ENCODE results near the gene DHX16. TPM values are rescaled to one million over a fixed set of nuclear protein-coding genes. Genes with fewer than 3 reads are reported as not detected.

The DHX16 gene
- total and polyA plus RNA-seq, 9 of the 15 experiments (the other 6 are each of a cell fraction or from before 2014, with no cell fraction given) = 14.6 to 66.1 (median 47.5) TPM

DNA sequence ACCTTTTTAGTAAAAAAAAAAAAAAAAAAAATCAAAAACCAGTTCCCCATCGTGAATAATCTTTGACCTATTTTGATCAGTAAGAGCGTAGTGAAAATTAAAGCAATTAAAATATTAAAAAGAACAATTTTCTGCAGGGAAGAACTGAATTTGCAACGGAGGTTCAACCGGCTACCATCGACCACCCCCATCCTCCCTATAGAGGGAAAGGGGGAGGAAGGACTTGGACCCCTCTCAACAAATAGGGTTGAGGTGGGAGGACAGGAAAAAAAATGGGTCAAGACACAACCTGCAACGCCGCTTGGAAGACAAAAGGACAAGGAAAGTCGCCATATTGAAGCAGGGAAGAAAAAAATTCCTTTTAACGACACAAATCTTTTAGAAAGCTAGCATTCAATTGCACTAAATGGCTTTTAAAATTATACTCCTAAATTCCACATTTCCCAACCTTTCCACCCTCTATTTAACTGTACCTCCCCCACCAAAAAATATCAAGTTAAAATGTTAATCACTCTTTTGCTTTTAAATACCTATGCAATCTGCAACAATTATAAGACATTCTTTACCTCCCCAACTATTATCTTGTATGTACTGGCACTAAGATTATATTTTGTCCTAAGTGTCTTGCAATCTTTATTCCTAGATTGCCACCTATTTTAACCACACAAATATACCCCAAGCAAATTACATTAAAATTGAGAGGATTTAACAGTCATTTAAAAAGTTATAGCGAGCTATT lies 57.4 kb downstream of the DHX16 start (continued):
- TF ChIP-seq, protein P1, sequence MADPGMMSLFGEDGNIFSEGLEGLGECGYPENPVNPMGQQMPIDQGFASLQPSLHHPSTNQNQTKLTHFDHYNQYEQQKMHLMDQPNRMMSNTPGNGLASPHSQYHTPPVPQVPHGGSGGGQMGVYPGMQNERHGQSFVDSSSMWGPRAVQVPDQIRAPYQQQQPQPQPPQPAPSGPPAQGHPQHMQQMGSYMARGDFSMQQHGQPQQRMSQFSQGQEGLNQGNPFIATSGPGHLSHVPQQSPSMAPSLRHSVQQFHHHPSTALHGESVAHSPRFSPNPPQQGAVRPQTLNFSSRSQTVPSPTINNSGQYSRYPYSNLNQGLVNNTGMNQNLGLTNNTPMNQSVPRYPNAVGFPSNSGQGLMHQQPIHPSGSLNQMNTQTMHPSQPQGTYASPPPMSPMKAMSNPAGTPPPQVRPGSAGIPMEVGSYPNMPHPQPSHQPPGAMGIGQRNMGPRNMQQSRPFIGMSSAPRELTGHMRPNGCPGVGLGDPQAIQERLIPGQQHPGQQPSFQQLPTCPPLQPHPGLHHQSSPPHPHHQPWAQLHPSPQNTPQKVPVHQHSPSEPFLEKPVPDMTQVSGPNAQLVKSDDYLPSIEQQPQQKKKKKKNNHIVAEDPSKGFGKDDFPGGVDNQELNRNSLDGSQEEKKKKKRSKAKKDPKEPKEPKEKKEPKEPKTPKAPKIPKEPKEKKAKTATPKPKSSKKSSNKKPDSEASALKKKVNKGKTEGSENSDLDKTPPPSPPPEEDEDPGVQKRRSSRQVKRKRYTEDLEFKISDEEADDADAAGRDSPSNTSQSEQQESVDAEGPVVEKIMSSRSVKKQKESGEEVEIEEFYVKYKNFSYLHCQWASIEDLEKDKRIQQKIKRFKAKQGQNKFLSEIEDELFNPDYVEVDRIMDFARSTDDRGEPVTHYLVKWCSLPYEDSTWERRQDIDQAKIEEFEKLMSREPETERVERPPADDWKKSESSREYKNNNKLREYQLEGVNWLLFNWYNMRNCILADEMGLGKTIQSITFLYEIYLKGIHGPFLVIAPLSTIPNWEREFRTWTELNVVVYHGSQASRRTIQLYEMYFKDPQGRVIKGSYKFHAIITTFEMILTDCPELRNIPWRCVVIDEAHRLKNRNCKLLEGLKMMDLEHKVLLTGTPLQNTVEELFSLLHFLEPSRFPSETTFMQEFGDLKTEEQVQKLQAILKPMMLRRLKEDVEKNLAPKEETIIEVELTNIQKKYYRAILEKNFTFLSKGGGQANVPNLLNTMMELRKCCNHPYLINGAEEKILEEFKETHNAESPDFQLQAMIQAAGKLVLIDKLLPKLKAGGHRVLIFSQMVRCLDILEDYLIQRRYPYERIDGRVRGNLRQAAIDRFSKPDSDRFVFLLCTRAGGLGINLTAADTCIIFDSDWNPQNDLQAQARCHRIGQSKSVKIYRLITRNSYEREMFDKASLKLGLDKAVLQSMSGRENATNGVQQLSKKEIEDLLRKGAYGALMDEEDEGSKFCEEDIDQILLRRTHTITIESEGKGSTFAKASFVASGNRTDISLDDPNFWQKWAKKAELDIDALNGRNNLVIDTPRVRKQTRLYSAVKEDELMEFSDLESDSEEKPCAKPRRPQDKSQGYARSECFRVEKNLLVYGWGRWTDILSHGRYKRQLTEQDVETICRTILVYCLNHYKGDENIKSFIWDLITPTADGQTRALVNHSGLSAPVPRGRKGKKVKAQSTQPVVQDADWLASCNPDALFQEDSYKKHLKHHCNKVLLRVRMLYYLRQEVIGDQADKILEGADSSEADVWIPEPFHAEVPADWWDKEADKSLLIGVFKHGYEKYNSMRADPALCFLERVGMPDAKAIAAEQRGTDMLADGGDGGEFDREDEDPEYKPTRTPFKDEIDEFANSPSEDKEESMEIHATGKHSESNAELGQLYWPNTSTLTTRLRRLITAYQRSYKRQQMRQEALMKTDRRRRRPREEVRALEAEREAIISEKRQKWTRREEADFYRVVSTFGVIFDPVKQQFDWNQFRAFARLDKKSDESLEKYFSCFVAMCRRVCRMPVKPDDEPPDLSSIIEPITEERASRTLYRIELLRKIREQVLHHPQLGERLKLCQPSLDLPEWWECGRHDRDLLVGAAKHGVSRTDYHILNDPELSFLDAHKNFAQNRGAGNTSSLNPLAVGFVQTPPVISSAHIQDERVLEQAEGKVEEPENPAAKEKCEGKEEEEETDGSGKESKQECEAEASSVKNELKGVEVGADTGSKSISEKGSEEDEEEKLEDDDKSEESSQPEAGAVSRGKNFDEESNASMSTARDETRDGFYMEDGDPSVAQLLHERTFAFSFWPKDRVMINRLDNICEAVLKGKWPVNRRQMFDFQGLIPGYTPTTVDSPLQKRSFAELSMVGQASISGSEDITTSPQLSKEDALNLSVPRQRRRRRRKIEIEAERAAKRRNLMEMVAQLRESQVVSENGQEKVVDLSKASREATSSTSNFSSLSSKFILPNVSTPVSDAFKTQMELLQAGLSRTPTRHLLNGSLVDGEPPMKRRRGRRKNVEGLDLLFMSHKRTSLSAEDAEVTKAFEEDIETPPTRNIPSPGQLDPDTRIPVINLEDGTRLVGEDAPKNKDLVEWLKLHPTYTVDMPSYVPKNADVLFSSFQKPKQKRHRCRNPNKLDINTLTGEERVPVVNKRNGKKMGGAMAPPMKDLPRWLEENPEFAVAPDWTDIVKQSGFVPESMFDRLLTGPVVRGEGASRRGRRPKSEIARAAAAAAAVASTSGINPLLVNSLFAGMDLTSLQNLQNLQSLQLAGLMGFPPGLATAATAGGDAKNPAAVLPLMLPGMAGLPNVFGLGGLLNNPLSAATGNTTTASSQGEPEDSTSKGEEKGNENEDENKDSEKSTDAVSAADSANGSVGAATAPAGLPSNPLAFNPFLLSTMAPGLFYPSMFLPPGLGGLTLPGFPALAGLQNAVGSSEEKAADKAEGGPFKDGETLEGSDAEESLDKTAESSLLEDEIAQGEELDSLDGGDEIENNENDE (IDR thresholded peaks at IDR 0.05; ENCODE audit: low read depth, low read length) = no peak
- TF ChIP-seq XRCC5 (IDR thresholded peaks at IDR 0.05; ENCODE audit: low read depth, low read length) (0 out of 2 replicates have a peak, but pooled peaks have one; percentile 39), NFRKB (IDR thresholded peaks at IDR 0.05; ENCODE audit: low read depth) (peak; percentile 98), EWSR1 (IDR thresholded peaks at IDR 0.05; ENCODE audit: borderline replicate concordance, low read depth, partially characterized antibody) (peak; percentile 87)
- TF ChIP-seq, protein P2, sequence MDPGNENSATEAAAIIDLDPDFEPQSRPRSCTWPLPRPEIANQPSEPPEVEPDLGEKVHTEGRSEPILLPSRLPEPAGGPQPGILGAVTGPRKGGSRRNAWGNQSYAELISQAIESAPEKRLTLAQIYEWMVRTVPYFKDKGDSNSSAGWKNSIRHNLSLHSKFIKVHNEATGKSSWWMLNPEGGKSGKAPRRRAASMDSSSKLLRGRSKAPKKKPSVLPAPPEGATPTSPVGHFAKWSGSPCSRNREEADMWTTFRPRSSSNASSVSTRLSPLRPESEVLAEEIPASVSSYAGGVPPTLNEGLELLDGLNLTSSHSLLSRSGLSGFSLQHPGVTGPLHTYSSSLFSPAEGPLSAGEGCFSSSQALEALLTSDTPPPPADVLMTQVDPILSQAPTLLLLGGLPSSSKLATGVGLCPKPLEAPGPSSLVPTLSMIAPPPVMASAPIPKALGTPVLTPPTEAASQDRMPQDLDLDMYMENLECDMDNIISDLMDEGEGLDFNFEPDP (CRISPR knock-in tag; IDR thresholded peaks at IDR 0.05) = no peak; the same call in none of the 2 replicates
- TF ChIP-seq, protein P3, sequence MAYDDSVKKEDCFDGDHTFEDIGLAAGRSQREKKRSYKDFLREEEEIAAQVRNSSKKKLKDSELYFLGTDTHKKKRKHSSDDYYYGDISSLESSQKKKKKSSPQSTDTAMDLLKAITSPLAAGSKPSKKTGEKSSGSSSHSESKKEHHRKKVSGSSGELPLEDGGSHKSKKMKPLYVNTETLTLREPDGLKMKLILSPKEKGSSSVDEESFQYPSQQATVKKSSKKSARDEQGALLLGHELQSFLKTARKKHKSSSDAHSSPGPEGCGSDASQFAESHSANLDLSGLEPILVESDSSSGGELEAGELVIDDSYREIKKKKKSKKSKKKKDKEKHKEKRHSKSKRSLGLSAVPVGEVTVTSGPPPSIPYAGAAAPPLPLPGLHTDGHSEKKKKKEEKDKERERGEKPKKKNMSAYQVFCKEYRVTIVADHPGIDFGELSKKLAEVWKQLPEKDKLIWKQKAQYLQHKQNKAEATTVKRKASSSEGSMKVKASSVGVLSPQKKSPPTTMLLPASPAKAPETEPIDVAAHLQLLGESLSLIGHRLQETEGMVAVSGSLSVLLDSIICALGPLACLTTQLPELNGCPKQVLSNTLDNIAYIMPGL (CRISPR knock-in tag; IDR thresholded peaks at IDR 0.05) = 0 out of 2 replicates have a peak, but pooled peaks have one; percentile 55
- TF ChIP-seq, protein P4, sequence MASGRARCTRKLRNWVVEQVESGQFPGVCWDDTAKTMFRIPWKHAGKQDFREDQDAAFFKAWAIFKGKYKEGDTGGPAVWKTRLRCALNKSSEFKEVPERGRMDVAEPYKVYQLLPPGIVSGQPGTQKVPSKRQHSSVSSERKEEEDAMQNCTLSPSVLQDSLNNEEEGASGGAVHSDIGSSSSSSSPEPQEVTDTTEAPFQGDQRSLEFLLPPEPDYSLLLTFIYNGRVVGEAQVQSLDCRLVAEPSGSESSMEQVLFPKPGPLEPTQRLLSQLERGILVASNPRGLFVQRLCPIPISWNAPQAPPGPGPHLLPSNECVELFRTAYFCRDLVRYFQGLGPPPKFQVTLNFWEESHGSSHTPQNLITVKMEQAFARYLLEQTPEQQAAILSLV (tag; IDR thresholded peaks at IDR 0.05) = no peak
- TF ChIP-seq, protein P5, sequence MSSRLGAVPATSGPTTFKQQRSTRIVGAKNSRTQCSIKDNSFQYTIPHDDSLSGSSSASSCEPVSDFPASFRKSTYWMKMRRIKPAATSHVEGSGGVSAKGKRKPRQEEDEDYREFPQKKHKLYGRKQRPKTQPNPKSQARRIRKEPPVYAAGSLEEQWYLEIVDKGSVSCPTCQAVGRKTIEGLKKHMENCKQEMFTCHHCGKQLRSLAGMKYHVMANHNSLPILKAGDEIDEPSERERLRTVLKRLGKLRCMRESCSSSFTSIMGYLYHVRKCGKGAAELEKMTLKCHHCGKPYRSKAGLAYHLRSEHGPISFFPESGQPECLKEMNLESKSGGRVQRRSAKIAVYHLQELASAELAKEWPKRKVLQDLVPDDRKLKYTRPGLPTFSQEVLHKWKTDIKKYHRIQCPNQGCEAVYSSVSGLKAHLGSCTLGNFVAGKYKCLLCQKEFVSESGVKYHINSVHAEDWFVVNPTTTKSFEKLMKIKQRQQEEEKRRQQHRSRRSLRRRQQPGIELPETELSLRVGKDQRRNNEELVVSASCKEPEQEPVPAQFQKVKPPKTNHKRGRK (tag; IDR thresholded peaks at IDR 0.05) = peak; percentile 42

Measured in K562 (cell line).